Chondrocyte (in vitro differentiated cells): ENCODE data around the gene ARID5B. TPM values are rescaled to one million over a fixed set of nuclear protein-coding genes. Genes with fewer than 3 reads are reported as not detected.

ENCODE experiments used
- DNase-seq: peaks from one replicate; pipeline ENCODE4 v3.0.0; 2021; ENCODE audit warnings: mixed read lengths, low spot score
- H3K27ac Mint-ChIP-seq: one replicate; pipeline ENCODE4 v1.8.0; 2021; ENCODE audit warnings: mild to moderate bottlenecking, moderate library complexity, mixed read lengths; ENCODE audit not compliant: unreplicated experiment
- H3K27me3 Mint-ChIP-seq: 2 replicates; pipeline ENCODE4 v1.8.0; 2021; ENCODE audit warnings: low read depth, mixed read lengths
- H3K36me3 Mint-ChIP-seq: 2 replicates; pipeline ENCODE4 v1.8.0; 2021; ENCODE audit warnings: low read depth, mixed read lengths
- H3K4me1 Mint-ChIP-seq: 2 replicates; pipeline ENCODE4 v1.8.0; 2021; ENCODE audit warnings: low read depth, mild to moderate bottlenecking, mixed read lengths
- H3K4me3 Mint-ChIP-seq: one replicate; pipeline ENCODE4 v1.8.0; 2021; ENCODE audit warnings: mild to moderate bottlenecking, moderate library complexity, mixed read lengths; ENCODE audit not compliant: unreplicated experiment
- H3K9me3 Mint-ChIP-seq: 2 replicates; pipeline ENCODE4 v1.8.0; 2021; ENCODE audit warnings: low read depth, mixed read lengths
- CTCF ChIP-seq: fragments of 200-600 bp; sonication (generic); IDR thresholded peaks from 2 replicates; pipeline ENCODE4 v1.5.0; 2021; ENCODE audit warnings: antibody characterized with exemption, mild to moderate bottlenecking, moderate library complexity
- total RNA-seq: library from RNA; stranded (reverse); gene quantifications from 3 replicates; pipeline ENCODE4 v1.2.1, GENCODE V29; 2021

ARID5B gene
- total RNA-seq, 1 donor from 2014 or later: 93.6 TPM

DNA sequence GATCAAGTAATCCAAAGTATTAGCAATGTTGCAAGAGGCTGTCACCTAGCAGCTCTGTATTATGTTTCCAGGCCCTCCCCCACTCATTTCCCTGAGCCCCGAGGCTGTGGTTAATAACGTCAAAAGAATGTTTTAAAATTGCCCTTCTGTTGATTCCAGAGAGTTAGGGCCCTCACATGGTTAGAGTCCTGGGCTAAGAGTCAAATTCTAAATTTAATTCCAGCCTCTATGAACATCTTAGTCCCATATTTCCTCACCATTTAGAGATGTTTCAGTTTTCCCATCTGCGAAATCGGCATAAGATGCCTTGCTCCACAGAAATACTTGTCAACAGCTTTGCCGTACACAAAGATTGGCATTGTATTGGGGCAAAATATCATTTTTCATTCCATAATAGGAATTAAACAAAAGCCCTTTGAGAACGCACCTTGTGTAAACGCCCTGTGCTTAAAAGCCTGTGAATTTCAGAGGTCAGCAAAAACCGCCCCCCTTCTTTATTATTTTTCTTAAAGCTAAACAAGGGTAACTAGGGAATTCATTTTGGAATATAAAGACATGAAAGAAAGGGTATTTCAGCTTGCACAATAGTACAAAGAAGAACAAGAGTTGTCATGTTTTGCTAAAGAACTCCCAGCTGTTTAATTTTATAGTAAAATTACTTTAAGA, 135.8 kb downstream of the ARID5B start:
- no peaks in the 10 kb centered on the region for H3K27me3 Mint-ChIP-seq
- H3K36me3 Mint-ChIP-seq: no peaks in the 10 kb centered on the region
- DNase-seq: no peak
- no peak for TF ChIP-seq CTCF
- H3K27ac Mint-ChIP-seq: peak overlapping the region; percentile 94
- H3K9me3 Mint-ChIP-seq: no peaks in the 10 kb centered on the region
- no peak overlapping the region for H3K4me3 Mint-ChIP-seq
- peaks cover 85% of the 10 kb centered on the region for H3K4me1 Mint-ChIP-seq

- Mint-ChIP-seq H3K4me1 (peaks cover 88% of the 10 kb centered on the region), H3K4me3 (peak overlapping the region; percentile 0), H3K9me3 (no peaks in the 10 kb centered on the region), H3K36me3 (no peaks in the 10 kb centered on the region), H3K27me3 (no peaks in the 10 kb centered on the region), H3K27ac (peak overlapping the region; percentile 94)
- DNase-seq: no peak
- no peak for TF ChIP-seq CTCF
Measured at GRCh38 chr10:62037890-62038608, 136.6 kb downstream of the ARID5B start.

- peak overlapping the region; percentile 40 for H3K4me3 Mint-ChIP-seq
- TF ChIP-seq CTCF: peak; percentile 96
- H3K4me1 Mint-ChIP-seq: peaks cover 90% of the 10 kb centered on the region
- H3K27me3 Mint-ChIP-seq: no peaks in the 10 kb centered on the region
- peak overlapping the region; percentile 90 for H3K27ac Mint-ChIP-seq
- H3K36me3 Mint-ChIP-seq: no peaks in the 10 kb centered on the region
- DNase-seq: no peak
- no peaks in the 10 kb centered on the region for H3K9me3 Mint-ChIP-seq
Measured at GRCh38 chr10:62038609-62039190, 137.2 kb downstream of the ARID5B start.

DNA sequence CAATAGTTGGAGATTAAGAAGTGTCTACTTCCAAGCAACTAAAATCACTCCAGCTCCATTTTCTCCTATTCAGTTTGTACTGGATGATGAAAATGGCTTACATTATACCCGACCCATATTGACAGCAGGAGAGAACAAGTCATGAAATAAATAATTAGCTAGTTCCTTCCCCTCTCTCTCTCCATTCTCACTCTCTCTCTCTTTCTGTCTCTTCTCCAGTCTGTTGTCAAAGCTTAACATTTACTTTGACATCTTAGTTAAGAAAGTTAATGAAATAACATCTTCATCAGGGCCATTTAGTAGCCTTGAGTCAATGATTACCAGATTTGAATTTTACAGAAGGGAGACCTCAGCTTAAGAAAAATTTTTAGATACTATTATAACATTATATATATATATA, 138.5 kb downstream of the ARID5B start:
- no peaks in the 10 kb centered on the region for H3K27me3 Mint-ChIP-seq
- H3K9me3 Mint-ChIP-seq: no peaks in the 10 kb centered on the region
- H3K4me1 Mint-ChIP-seq: peaks cover 89% of the 10 kb centered on the region
- H3K4me3 Mint-ChIP-seq: no peak overlapping the region
- peaks cover 1% of the 10 kb centered on the region for H3K36me3 Mint-ChIP-seq
- peak overlapping the region; percentile 90 for H3K27ac Mint-ChIP-seq
- TF ChIP-seq CTCF: no peak
- no peak for DNase-seq

- no peaks in the 10 kb centered on the region for H3K9me3 Mint-ChIP-seq
- peak overlapping the region; percentile 67 for H3K27ac Mint-ChIP-seq
- no peak for DNase-seq
- peaks cover 1% of the 10 kb centered on the region for H3K36me3 Mint-ChIP-seq
- peaks cover 90% of the 10 kb centered on the region for H3K4me1 Mint-ChIP-seq
- no peak overlapping the region for H3K4me3 Mint-ChIP-seq
- TF ChIP-seq CTCF: no peak
- H3K27me3 Mint-ChIP-seq: no peaks in the 10 kb centered on the region
Measured at GRCh38 chr10:62040881-62041280, 139.4 kb downstream of the ARID5B start.
